NOMO-1 treated with dmso at 0.1 percent for 144 hours (cell line): ENCODE measurements around the gene LY86.
"Not testable (repeated sequence)": the region's sequence is repeated elsewhere in the genome, so short reads cannot be mapped to it uniquely, and the experiment has no call there.

Experiments used
- DNase-seq: peaks from one replicate; lab custom pipeline; 2025; ENCODE audit not compliant: unreplicated experiment; lab: John Stamatoyannopoulos, UW

The LY86 gene

GRCh38 chr6:6650839-6651238 is 62.3 kb downstream of the LY86 start:
- no peak for DNase-seq

GRCh38 chr6:6651335-6651734 is 62.8 kb downstream of the LY86 start:
- DNase-seq: no peak

- no peak for DNase-seq
These were observed 64.4 kb downstream of the LY86 start for GRCh38 chr6:6652932-6653331.

GRCh38 chr6:6654599-6655575 is 66.4 kb downstream of the LY86 start:
- DNase-seq: no peak

GRCh38 chr6:6655805-6656251 is 67.3 kb downstream of the LY86 start:
- no peak for DNase-seq

- DNase-seq: no peak
These were observed 67.8 kb downstream of the LY86 start for GRCh38 chr6:6656287-6656686.

- no peak for DNase-seq
These were observed 68.7 kb downstream of the LY86 start for GRCh38 chr6:6657085-6657819.

GRCh38 chr6:6657820-6658217 is 69.3 kb downstream of the LY86 start:
- no peak for DNase-seq

- peak; percentile 59 for DNase-seq
These were observed 71.2 kb downstream of the LY86 start for GRCh38 chr6:6659600-6660327.

- DNase-seq: no peak
These were observed 72.0 kb downstream of the LY86 start for GRCh38 chr6:6660339-6661045.

GRCh38 chr6:6661191-6661590 is 72.7 kb downstream of the LY86 start:
- DNase-seq: no peak

- DNase-seq: peak; percentile 19
These were observed 73.2 kb downstream of the LY86 start for GRCh38 chr6:6661684-6662083.

GRCh38 chr6:6663421-6664135 is 75.1 kb downstream of the LY86 start:
- no peak for DNase-seq

- no peak for DNase-seq
These were observed 77.2 kb downstream of the LY86 start for GRCh38 chr6:6665555-6666243.

GRCh38 chr6:6670150-6670549 is 81.6 kb downstream of the LY86 start:
- not testable (repeated sequence) for DNase-seq

GRCh38 chr6:6674872-6675271 is 86.4 kb downstream of the LY86 start:
- DNase-seq: no peak

GRCh38 chr6:6676910-6677441 is 88.5 kb downstream of the LY86 start:
- DNase-seq: peak; percentile 75

GRCh38 chr6:6678185-6678671 is 89.7 kb downstream of the LY86 start:
- DNase-seq: no peak

- no peak for DNase-seq
These were observed 90.3 kb downstream of the LY86 start for GRCh38 chr6:6678811-6679210.
